ENCODE results near the gene ZNF747.
"Not testable (repeated sequence)": the region's sequence is repeated elsewhere in the genome, so short reads cannot be mapped to it uniquely, and the experiment has no call there.

Gene ZNF747

GRCh38 chr16:30557707-30557956 lies 23.0 kb upstream of the ZNF747 start:
- DNase-seq = no peak

DNA sequence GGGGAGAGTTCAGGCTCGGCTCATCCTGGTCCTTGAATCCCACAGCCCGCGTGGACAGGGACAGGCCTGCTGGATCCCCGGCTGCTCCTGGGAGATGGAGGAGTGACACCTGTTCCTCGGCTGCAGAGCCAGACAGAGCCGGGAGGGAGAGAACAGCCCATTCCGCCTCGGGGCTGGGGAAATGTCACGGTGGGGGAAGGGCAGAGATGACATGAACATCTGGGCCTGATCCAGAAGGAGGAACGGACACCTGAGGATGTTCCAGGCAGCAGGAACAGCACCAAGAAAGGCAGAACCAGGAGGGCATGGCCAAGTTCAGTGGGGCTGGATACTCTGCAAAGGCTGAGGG lies 21.4 kb upstream of the ZNF747 start:
- DNase-seq = no peak

GRCh38 chr16:30555315-30556124 lies 20.9 kb upstream of the ZNF747 start:
- DNase-seq = no peak

DNA sequence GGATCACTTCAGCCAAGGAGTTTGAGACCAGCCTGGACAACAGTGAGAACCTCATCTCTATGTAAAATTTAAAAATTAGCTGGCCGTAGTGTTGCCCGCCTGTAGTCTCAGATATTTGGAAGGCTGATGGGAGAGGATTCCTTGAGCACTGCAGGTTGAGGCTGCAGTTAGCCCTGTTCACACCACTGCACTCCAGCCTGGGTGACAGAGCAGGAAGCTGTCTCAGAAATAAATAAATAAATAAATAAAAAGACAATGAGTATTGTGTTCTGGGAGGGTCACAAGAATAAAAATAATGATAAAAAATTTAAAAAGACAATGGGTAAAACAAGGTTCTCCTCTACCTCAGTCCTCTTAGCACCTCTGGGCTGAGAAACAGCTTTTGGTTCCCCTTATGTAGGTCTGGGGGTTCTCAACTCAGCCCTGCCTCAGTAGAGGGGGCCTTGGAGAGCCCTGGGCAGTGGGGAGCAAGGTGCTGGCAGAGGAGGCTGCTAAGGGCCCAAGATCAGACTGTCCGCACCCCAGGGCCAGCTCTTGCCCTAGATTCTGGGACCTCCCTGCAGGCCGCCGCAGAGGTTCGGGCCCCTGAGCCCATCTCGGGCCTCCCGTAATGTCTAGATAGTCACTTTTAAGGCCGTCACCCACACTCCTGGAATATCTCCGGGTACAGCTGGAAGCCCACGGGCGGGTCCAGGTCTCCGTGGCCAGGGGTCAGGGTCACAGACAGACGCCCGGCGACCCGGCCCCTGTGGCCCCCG lies 20.1 kb upstream of the ZNF747 start:
- DNase-seq = no peak

DNA sequence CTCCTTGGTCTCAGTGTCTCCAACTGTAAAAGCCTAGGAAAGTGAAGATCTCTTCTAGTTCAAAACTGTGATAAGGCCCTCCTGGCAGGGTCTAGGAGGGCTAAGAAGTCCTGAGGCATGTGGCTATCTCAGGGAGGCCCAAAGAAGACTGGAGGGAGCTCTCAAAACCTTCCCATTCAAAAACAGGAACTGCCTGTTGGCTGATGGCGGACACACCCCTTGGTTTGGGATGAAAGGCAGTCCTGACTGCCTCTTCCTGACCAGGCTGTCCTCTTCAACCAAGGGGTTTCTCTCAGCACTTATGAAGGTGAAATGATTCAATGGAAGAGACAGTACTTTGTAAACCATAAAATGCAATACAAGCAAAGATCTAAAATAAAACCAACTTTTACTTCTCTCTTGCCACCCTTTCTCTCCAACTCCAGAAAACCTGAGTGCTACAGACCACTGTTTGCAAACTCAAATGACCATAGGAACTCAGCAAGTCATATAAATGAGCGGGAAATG lies 18.8 kb upstream of the ZNF747 start:
- DNase-seq = no peak

GRCh38 chr16:30552956-30553355 lies 18.3 kb upstream of the ZNF747 start:
- DNase-seq = no peak

DNA sequence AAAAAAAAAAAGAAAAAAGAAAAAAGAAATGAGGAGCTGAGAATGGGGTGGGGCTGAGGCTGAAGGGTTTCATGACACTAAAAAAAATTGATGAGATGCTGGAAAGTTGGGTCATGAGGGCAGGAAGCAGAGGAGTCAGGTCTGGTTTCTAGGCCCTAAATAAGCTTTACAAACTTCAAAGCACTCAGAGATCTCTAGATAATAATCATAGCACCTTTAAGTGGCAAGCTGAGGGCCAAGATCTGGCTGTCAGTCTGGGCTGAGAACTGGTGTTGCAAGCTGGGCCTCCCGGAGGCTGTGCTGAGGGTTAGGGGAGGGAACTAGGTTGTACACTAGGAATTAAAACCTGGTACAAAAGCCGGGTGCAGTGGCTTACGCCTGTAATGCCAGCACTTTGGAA lies 17.1 kb upstream of the ZNF747 start:
- peak; percentile 88 for DNase-seq

DNA sequence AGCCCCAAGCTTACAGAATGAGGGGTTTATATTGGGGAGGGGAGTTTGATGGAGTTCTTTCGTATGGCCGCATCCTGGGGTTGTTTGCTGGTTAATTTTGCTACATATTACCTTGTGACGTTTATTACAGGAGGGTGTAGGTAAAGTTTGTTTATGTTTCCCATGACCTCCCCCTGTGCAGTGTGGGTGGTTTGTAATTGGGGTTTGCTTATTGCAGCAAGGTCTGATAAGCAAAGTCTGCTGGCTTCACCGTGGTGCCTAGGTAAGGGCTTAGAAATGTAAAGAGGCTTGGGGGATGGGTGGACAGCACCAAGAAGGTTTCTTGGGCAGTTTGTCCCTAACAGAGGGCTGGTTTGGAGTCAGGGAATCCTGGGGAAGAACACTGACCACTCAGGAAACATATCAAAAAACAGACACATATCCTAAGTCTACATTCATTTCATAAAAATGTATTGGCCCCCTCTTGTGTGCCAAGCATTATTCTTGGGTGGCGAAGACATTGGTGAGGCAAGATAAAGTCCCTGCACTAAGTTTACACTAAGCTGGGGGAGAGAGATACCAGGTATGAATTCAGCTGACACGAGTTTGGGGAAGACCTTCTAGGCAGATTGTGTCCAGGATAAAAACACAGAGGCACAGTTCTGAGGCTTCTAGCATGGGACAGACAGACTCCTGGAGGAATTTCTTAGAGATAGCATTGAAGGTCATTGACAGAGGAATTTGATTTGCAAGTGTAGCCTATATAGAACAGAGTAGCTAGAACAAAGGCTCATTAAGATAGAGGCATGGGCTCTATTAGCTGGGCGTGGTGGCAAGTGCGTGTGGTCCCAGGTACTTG lies 14.0 kb upstream of the ZNF747 start:
- no peak for DNase-seq

GRCh38 chr16:30546115-30546514 lies 11.5 kb upstream of the ZNF747 start:
- no peak for DNase-seq

DNA sequence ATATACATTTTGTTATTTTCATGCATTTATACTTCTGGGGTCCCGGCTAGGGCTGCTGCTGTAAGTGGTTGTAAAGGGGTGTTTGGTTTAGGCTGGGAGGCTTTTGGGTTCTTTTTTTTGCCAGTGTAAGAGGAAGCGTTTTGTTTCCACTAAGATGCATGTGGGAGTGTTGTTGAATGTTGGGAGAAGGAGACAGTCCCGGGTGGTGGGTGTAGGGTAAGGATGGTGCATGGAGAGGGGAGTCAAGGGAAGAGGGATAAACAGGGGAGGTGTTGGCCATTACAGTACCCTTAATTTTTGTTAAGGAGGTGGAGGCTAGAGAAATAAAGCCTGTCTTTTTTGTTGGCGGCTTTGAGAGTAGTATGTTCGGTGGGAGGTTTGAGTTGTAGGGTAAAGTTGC lies 8.4 kb upstream of the ZNF747 start:
- DNase-seq = no peak

DNA sequence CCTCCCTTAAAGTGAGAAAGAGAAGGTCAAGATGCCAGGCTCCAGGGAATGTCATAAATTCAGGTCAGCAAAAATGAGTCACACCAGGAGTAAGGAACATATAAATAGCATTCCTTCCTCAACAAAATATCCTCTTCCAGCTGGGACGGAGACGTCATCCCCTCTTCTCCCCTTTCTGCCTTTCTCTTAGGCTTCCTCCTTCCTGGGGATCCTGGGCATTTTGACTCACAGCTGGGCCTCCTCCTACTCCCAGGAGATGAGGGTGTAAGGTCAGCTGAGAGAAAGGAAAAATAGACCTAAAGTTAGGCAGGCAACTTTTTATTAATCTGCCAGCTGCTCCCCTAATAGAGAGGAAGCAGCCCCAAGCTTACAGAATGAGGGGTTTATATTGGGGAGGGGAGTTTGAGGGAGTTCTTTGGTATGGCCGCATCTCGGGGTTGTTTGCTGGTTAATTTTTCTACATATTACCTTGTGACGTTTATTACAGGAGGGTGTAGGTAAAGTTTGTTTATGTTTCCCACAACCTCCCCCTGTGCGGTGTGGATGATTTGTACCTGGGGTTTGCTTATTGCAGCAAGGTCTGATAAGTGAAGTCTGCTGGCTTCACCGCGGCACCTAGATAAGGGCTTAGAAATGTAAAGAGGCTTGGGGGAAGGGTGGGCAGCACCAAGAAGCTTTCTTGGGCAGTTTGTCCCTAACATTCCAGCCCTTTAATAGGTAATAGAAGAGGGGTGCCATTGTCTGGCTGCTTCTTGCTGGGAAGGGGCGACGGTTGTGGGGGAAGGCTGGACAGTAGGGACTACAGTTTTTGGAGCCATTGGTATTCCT lies 7.1 kb upstream of the ZNF747 start:
- DNase-seq = no peak

GRCh38 chr16:30540916-30541464 lies 6.3 kb upstream of the ZNF747 start:
- DNase-seq = not testable (repeated sequence)

DNA sequence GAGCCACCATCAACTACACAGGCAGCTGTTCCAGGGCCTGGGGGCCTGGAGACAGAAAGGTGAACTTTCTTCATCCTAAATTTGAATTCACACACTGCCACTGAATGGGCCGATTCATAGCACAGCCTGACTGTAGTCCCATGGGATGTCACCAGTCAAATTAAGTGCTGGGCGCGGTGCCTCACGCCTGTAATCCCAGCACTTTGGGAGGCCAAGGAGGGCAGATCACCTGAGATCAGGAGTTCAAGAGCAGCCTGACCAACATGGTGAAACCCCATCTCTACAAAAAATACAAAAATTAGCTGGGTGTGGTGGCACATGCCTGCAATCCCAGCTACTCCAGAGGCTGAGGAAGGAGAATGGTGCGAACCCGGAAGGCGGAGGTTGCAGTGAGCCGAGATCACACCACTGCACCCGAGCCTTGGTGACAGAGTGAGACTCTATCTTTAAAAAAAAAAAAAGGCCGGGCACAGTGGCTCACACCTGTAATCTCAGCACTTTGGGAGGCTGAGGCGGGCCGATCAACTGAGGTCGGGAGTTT lies 5.4 kb upstream of the ZNF747 start:
- DNase-seq = not testable (repeated sequence)

DNA sequence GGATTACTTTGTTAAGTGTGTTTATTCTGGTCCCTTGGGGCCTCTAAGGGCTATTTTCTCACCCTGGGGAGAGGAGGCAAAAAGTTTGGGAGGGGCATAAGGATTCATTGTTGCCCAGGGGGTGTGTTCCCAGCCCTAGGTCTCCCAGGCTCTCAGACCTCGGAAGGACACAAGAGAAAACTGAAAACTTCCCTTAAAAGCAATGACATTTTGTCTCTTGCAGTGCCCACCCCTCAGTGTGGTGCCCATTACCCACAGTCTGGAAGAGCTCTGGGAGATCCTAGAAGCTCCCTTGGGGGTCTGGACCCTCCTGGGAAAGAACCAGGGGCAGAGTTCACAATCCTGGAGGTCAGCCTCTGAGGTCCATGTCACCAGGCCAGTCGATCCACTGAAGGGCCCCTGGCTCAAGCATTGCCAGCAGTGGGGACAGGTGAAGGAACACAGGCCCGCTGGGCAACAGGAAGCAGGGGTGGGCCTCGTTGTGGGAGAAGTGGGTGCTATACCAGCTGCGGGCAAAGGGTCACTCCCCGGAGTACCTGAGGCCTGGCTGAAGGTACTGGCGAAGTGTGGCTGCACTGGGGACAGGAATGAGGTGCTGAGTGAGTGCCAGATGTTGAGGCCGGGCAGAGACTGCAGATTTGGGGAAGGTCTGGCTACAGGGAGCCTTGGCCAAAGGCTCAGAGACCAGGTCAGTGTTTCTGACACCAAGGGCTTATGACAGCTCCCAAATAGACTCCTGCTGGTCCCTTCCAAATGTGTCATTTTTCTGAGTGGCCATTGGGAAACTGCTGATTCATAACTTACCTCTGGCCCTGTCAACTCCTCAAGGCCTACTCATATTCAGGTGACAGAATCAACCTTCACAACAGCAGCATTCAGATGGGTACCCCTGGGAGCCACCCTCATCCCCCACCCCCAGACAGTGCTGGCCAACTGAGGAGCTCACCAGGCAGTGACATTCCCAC lies 4.6 kb upstream of the ZNF747 start:
- DNase-seq = no peak

GRCh38 chr16:30536391-30537024 lies 1.9 kb upstream of the ZNF747 start:
- DNase-seq = not testable (repeated sequence)

DNA sequence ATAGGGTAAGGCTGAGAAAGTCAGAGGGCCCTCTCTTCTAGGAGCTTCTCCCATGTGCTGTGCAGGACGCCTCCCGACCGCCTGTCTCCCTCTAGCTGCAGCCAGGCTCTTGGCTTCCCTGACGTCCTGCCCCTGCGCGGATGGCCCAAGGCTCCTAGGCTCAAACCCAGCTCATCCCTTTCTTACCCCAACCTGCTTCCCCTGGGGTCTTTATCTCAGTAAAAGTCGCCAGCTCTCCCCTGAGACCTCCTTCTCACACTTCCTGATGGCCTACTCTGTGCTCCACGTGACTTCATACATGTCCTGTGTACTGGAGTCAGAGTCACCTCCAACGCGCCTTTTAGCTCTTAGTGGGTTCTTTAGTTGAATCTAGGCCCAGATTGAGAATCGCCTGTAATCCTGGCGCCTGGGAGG lies 1.1 kb upstream of the ZNF747 start:
- DNase-seq = peak; percentile 88

GRCh38 chr16:30535106-30535776 lies 583 bp upstream of the ZNF747 start:
- no peak for DNase-seq

DNA sequence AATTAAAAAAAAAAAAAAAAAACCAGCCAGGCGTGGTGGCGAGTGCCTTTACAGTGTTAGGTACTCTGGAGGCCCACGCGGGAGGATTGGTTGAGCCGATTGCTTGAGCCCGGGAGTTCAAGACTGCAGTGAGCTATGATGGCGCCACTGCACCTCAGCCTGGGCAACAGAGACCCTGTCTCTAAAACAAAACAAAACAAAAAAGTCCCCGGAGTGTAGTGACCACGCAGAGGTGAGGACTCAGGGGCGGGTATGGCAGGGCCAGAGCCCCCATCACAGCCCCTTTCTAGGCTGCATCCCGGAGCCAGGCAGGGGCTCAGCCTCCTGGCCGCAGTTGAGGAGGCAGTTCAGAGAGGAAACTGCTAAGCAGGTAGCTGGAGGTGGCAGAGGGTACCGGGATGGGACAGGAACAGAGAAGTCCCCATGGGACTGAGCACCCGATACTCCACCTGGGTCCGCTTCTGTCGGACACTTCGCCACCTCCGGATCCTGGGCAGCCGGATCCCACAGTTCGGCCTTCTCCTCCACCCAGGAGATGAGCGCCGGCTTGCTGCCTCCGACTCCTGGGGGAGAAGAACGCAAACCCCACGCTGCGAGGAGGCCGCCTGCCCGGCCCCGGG lies 800 bp downstream of the ZNF747 start:
- no peak for DNase-seq

GRCh38 chr16:30533146-30533522 lies 1.5 kb downstream of the ZNF747 start:
- no peak for DNase-seq
